ENCODE measurements around the gene SVIL.
A peak's percentile ranks its signal among the peaks of the same experiment; 100 is the strongest.

The SVIL gene, protein sequence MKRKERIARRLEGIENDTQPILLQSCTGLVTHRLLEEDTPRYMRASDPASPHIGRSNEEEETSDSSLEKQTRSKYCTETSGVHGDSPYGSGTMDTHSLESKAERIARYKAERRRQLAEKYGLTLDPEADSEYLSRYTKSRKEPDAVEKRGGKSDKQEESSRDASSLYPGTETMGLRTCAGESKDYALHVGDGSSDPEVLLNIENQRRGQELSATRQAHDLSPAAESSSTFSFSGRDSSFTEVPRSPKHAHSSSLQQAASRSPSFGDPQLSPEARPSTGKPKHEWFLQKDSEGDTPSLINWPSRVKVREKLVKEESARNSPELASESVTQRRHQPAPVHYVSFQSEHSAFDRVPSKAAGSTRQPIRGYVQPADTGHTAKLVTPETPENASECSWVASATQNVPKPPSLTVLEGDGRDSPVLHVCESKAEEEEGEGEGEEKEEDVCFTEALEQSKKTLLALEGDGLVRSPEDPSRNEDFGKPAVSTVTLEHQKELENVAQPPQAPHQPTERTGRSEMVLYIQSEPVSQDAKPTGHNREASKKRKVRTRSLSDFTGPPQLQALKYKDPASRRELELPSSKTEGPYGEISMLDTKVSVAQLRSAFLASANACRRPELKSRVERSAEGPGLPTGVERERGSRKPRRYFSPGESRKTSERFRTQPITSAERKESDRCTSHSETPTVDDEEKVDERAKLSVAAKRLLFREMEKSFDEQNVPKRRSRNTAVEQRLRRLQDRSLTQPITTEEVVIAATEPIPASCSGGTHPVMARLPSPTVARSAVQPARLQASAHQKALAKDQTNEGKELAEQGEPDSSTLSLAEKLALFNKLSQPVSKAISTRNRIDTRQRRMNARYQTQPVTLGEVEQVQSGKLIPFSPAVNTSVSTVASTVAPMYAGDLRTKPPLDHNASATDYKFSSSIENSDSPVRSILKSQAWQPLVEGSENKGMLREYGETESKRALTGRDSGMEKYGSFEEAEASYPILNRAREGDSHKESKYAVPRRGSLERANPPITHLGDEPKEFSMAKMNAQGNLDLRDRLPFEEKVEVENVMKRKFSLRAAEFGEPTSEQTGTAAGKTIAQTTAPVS (N-terminal part only)

DNA sequence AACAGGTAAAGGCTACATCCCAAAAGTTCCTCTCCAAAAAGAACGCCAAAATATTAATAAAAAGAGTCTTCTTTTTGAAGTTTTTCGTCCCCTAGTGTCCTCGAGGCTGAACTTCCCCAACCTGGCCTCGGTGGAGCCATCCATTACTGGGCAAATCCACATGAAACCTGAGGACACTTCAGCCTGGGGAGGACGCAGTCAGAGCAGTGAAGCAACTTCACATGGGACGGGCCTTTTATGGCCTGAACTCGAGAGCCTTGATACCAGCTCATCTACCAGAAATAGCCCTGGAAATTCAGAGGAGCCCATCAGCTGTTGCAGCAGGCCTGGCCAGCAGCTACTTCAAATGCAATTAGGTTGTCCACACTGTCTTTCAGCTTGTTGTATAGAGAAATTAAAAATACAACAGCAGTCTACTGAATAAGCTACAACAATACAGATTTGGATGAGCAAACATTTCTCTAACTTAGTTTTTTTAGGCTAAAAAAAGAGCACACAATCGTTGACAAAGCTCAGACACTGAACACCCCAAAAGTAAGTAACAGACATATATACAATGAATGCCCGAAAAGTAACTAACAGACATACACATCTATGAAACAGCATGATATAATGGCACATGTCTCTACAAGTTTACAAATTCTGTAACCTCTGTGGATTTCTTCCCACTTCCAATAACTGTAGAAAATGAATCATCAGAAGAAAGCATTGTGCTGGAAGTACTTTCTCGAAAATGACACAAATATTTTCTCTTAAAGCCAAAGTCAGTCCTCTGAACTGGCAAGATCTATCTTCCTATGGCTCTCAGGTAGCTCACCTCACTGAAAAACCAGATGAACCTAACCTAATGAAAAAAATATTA lies at the start of gene SVIL:
SVIL (minus strand) TSS at position 208 of the 862 bp plus-strand sequence. CDS start 79,913 bp downstream, outside the sequence.
- H3K4me3 ChIP-seq (ENCODE audit: low read depth, low read length), result peak within 1 kb of the TSS; percentile 51
- TF ChIP-seq, protein P1, sequence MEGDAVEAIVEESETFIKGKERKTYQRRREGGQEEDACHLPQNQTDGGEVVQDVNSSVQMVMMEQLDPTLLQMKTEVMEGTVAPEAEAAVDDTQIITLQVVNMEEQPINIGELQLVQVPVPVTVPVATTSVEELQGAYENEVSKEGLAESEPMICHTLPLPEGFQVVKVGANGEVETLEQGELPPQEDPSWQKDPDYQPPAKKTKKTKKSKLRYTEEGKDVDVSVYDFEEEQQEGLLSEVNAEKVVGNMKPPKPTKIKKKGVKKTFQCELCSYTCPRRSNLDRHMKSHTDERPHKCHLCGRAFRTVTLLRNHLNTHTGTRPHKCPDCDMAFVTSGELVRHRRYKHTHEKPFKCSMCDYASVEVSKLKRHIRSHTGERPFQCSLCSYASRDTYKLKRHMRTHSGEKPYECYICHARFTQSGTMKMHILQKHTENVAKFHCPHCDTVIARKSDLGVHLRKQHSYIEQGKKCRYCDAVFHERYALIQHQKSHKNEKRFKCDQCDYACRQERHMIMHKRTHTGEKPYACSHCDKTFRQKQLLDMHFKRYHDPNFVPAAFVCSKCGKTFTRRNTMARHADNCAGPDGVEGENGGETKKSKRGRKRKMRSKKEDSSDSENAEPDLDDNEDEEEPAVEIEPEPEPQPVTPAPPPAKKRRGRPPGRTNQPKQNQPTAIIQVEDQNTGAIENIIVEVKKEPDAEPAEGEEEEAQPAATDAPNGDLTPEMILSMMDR (conservative IDR thresholded peaks at IDR 0.05; ENCODE audit: low read depth, low read length), result no peak
- peak; percentile 92 for DNase-seq (ENCODE audit: low read depth)

DNA sequence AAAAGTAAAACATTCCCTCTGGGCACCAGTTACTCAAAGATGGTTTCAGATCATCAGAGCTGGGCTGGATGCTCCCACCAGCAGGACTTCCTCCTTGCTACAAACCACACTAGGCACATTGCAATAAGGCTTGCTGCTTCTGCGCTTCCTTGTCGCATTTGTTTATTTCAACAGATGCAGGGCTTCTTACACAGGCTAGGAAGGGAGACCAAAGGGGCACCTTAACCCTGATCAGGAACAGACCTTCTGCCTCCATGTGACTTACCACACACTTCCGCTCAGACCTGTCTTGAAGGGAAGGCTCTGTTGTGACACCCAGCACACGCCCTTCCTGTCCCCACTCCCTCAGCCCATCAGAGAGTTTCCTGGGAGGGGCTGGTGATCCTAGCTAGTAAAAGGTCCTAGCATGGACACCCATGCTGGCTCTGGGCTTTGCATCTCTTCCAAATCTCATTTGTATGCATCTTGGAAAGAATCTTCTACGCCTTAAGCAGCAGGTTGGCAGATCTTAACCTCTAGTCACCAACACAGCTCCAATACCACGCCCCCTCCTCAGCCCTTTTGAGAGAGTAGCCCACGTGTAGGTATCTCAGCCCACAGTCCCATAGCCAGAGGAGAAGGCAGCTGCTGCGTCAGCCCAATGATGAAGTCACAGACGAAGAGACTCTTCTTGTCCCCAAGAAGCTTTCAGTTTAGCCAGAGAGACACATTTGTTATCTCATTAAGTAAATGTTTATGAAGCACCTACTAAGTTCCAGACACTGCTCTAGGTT lies 47.1 kb upstream of the SVIL start:
- no peak for DNase-seq (ENCODE audit: low read depth)
- H3K4me3 ChIP-seq (ENCODE audit: low read depth, low read length), result no peak overlapping the region

DNA sequence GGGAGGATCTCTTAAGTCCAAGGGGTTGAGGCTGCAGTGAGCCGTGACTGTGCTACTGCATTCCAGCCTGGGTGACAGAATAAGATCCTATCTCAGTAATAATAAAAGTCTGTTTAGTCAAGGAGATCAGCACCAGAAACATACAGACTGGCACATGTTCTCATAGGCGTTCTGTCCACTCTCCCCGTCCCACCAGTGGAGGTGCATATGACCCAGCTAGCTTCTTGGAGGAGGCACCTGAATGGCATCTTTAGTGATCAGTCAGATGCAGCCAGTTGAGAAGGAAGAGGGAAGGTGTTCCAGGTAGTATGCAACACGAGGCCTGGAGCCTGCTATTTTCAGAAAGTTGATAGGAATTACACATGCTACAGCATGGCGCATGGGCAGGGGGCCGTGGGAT lies 45.3 kb upstream of the SVIL start:
- TF ChIP-seq, protein P1 (conservative IDR thresholded peaks at IDR 0.05; ENCODE audit: low read depth, low read length), result no peak

More for the DNA sequence above, 47.1 kb upstream of the SVIL start:
- TF ChIP-seq, protein P1 (conservative IDR thresholded peaks at IDR 0.05; ENCODE audit: low read depth, low read length), result no peak

DNA sequence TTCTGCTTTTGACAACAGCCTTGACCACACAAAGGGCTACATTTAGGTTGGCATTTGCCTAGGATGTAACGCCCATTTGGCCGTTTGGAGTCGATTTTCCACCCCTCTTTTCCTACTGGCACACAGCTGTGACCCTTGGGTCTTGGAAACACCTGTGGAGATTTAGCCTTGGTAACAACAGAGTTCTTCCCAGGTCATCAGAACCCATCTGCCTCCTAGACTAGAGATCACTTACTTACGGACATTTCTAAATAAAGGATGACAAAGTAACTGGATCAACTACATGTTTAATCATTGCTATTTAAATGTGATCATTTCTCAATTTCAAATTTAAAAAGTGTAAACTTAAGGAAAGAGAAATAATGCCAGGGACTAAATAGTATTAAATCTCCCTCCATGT lies 42.0 kb upstream of the SVIL start:
- DNase-seq (ENCODE audit: low read depth), result no peak
- TF ChIP-seq, protein P1 (conservative IDR thresholded peaks at IDR 0.05; ENCODE audit: low read depth, low read length), result no peak
- H3K4me3 ChIP-seq (ENCODE audit: low read depth, low read length), result no peak overlapping the region

More for the DNA sequence above, 45.3 kb upstream of the SVIL start:
- DNase-seq (ENCODE audit: low read depth), result no peak
- no peak overlapping the region for H3K4me3 ChIP-seq (ENCODE audit: low read depth, low read length)

DNA sequence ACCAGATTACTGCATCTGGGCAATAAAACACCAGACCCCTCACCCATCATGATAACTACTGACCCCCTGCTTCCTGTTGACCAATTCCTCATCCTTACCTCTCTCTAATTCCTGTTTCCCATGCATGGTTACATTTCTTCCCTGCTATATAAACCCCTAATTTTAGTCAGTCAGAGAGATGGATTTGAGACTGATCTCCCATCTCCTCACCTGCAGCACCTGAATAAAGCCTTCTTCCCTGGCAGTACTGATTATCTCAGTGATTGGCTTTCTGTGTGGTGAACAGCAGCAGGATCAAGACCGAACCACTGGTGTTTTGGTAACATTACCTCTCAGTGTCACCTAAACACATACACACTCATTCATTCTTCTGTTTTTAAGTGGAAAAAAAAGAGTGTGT lies 41.2 kb upstream of the SVIL start:
- TF ChIP-seq, protein P1 (conservative IDR thresholded peaks at IDR 0.05; ENCODE audit: low read depth, low read length), result no peak
- no peak overlapping the region for H3K4me3 ChIP-seq (ENCODE audit: low read depth, low read length)
- no peak for DNase-seq (ENCODE audit: low read depth)
